Thoracic aorta (tissue), 2 donors: Measurements from ENCODE around the gene TMEM208. TPM values are rescaled to one million over a fixed set of nuclear protein-coding genes. Genes with fewer than 3 reads are reported as not detected.

Source experiments
- ATAC-seq: fragments of 150-250 bp; one replicate; pipeline ENCODE4 v1.8.0; 2017; ENCODE audit warnings: low read depth; ENCODE audit not compliant: insufficient number of reproducible peaks, low FRiP score
- DNase-seq: peaks from one replicate; pipeline ENCODE4 v3.0.0-alpha.2; 2020; ENCODE audit warnings: low spot score
- H3K27ac ChIP-seq, 2 donors: fragments of 200-600 bp; sonication (generic); 1 replicate in 1 of 2; 2 replicates in 1 of 2; pipeline ENCODE4 v1.5.1; 2016; ENCODE audit warnings: mild to moderate bottlenecking in 2 of 2, moderate library complexity in 2 of 2
- H3K27me3 ChIP-seq: fragments of 200-600 bp; sonication (generic); replicated peaks from 2 replicates; pipeline ENCODE4 v1.6.0; 2016; ENCODE audit warnings: mild to moderate bottlenecking; ENCODE audit not compliant: insufficient read depth
- H3K36me3 ChIP-seq: fragments of 200-600 bp; sonication (generic); one replicate; pipeline ENCODE4 v1.5.1; 2016
- H3K4me1 ChIP-seq, 2 donors: fragments of 200-600 bp; sonication (generic); 1 replicate in 1 of 2; 2 replicates in 1 of 2; pipeline versions ENCODE4 v1.5.1 to v1.6.0; 2016; ENCODE audit warnings: low read depth in 2 of 2, mild to moderate bottlenecking in 1 of 2; ENCODE audit not compliant: control insufficient read depth in 1 of 2
- H3K4me3 ChIP-seq: fragments of 200-600 bp; sonication (generic); 2 replicates; pipeline ENCODE4 v1.5.1; 2016; ENCODE audit warnings: mild to moderate bottlenecking
- H3K9me3 ChIP-seq: fragments of 200-600 bp; sonication (generic); 2 replicates; pipeline ENCODE4 v1.5.1; 2016
- total RNA-seq, 2 donors: library from RNA; depleted of rRNA; stranded (reverse); fragments of >200 nt; gene quantifications; one replicate each; pipeline versions ENCODE4 v1.1.0 to v1.2.3, GENCODE V29; 2016
- TF ChIP-seq, protein P1 (sequence below): fragments of 200-600 bp; sonication (generic); IDR thresholded peaks from one replicate; pipeline ENCODE4 v1.5.1; 2019; ENCODE audit warnings: antibody characterized with exemption

The TMEM208 gene
- total RNA-seq, 2 donors from 2014 or later: 21.2 to 32.2 TPM

DNA sequence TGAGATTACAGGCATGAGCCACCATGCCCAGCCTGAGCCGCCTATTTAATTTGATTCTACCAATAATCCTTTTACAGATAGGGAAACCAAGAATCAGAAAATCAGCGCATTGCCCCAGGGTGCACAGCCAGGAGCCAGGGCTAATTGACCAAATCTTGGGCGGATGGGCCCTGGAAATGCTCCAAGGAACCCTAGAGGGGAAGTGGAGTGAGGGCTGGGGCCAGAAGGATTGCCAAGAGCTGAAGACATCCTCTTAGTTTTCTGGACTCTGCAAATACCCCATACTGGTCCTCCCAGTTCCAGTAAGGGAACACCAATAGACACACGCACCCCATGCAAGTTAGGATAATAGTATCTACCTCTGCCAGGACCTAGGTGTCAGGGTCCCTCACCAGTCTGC is 16.6 kb downstream of the TMEM208 start:
- DNase-seq (no peak), ATAC-seq (no peak)
- H3K27ac ChIP-seq: peak overlapping the region; percentile 74 to 84
- no peaks in the 10 kb centered on the region for H3K27me3 ChIP-seq
- no peaks in the 10 kb centered on the region for H3K9me3 ChIP-seq
- TF ChIP-seq, protein P1, sequence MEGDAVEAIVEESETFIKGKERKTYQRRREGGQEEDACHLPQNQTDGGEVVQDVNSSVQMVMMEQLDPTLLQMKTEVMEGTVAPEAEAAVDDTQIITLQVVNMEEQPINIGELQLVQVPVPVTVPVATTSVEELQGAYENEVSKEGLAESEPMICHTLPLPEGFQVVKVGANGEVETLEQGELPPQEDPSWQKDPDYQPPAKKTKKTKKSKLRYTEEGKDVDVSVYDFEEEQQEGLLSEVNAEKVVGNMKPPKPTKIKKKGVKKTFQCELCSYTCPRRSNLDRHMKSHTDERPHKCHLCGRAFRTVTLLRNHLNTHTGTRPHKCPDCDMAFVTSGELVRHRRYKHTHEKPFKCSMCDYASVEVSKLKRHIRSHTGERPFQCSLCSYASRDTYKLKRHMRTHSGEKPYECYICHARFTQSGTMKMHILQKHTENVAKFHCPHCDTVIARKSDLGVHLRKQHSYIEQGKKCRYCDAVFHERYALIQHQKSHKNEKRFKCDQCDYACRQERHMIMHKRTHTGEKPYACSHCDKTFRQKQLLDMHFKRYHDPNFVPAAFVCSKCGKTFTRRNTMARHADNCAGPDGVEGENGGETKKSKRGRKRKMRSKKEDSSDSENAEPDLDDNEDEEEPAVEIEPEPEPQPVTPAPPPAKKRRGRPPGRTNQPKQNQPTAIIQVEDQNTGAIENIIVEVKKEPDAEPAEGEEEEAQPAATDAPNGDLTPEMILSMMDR: no peak
- H3K4me1 ChIP-seq: peaks cover 42 to 57% of the 10 kb centered on the region in 2 donors
- H3K4me3 ChIP-seq: no peak overlapping the region
- H3K36me3 ChIP-seq: peaks cover 6% of the 10 kb centered on the region

DNA sequence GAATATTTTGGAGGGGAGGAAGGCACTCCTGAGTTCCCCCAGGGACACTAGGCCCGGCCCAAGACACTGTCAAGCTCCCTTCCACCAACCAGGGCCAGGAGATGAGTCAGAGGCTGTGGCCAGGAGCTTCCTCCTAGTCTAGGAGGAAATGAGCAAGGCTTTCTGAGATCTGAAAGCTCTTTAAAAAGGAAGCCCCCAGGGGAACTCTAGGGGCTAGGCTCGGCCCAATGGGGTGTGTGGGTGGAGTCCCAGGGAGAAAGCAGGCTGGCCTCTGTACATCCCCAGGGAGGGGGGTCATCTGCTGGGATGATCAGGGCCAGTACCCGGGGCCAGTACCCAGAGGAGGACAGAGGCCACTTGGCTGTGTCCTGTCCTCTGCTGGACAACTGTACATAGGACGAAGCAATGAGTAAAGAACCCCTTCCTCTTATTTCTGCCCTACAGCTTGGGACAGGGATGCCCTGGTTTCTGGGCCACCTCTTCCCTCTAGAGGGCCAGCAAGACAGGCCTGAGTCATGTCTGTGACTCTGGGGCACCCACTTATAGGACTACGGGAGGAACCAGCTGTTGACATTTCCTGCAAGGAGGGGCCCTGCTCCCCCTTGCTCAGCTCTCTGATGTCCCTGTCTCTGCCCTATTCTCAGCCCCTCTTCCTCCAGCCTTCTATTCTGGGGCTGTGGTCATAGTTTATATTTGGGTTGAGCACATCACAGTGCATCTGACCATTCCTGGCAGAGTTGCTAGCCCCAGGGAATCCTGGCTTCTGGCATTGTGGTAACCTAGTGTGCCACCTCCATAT is 17.7 kb downstream of the TMEM208 start:
- no peaks in the 10 kb centered on the region for H3K9me3 ChIP-seq
- peaks cover 44 to 65% of the 10 kb centered on the region in 2 donors for H3K4me1 ChIP-seq
- DNase-seq: peak; percentile 36
- H3K27ac ChIP-seq: peak overlapping the region; percentile 74 to 84
- H3K4me3 ChIP-seq: peak overlapping the region; percentile 7
- TF ChIP-seq, protein P1: no peak
- H3K27me3 ChIP-seq: no peaks in the 10 kb centered on the region
- ATAC-seq: no peak
- H3K36me3 ChIP-seq: no peaks in the 10 kb centered on the region

DNA sequence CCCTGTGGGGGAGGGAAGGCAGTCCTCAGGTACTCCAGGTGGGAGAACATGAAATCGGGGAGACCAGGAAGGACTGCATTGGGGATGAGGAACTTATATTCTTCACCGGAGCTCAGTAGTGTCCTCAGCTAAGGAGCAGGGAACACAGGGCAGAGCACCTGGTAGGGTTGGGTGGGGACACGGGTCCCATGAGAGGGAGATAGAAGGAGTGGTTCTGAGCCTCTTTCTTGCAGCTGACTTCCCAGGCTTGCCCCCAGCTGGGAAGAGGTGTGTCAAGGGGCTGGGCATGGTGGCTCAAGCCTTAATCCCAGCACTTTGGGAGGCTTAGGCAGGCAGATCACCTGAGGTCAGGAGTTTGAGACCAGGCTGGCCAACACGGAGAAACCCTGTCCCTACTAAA is 18.3 kb downstream of the TMEM208 start:
- Histone ChIP-seq H3K36me3 (no peaks in the 10 kb centered on the region), H3K4me3 (peak overlapping the region; percentile 82), H3K9me3 (no peaks in the 10 kb centered on the region), H3K27me3 (no peaks in the 10 kb centered on the region), H3K27ac (peak overlapping the region; percentile 74 to 84), H3K4me1 (peaks cover 44 to 61% of the 10 kb centered on the region in 2 donors)
- no peak for ATAC-seq
- no peak for DNase-seq
- TF ChIP-seq, protein P1: no peak

DNA sequence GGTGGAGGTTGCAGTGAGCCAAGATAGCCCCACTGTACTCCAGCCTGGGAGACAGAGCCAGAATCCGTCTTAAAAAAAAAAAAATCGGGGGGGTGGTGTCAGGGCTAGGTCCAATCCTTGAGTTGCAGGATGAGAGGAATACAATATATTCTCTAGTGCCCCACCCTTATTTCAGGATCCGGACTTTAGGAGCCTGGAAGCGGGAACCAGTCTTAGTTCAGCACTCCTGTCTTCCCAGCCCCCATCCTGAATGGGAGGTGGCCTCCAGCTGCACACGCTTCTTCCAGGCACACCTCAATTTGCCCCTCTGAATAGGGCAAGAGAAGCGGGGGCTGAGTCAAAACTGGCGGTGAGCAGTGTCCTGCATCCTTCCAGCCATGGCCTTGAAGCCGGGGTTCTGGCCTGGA is 18.7 kb downstream of the TMEM208 start:
- no peaks in the 10 kb centered on the region for H3K36me3 ChIP-seq
- TF ChIP-seq, protein P1: no peak
- peak overlapping the region; percentile 82 for H3K4me3 ChIP-seq
- no peaks in the 10 kb centered on the region for H3K9me3 ChIP-seq
- ATAC-seq (no peak), DNase-seq (no peak)
- peaks cover 41 to 56% of the 10 kb centered on the region in 2 donors for H3K4me1 ChIP-seq
- H3K27ac ChIP-seq: peak overlapping the region; percentile 74 to 84
- H3K27me3 ChIP-seq: no peaks in the 10 kb centered on the region

DNA sequence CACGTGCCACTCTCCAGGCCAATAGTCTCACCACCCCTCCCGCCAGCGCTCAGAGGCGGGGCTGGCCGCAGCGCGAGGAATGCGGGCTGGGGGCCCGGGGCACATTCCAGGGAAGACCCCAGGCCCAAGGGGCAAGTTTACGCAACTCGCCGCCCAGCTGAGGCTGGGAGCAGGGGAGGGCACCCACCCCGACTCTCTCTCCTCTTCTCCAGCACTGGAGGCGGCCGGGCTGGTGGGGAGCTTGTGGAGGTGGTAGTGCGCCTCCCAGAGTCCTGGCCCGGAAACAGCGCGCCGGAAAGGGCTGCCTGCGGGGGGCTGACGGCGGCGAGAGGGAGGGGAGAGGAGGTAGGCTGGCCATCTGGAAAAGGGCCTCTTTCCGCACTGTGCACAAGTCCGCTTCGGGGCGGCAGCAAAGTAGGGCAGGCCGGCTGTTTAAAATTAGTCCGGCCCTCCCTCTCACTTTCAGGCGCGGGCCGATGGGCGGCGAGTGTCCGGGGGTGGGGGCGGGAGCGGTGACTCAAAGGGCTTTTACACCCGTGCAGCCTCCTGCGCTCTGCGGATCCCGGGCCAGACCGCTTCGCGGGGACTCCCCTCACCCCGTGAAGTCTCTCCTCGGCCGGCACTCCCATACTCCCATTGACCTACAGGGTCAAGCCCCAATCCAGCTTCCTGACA is 19.3 kb downstream of the TMEM208 start:
- ATAC-seq (no peak), DNase-seq (no peak)
- peak overlapping the region; percentile 82 for H3K4me3 ChIP-seq
- H3K36me3 ChIP-seq: no peaks in the 10 kb centered on the region
- peaks cover 37 to 52% of the 10 kb centered on the region in 2 donors for H3K4me1 ChIP-seq
- no peaks in the 10 kb centered on the region for H3K9me3 ChIP-seq
- TF ChIP-seq, protein P1: peak; percentile 19
- peak overlapping the region; percentile 74 to 84 for H3K27ac ChIP-seq
- H3K27me3 ChIP-seq: no peaks in the 10 kb centered on the region
